Lower leg skin (tissue), 4 donors: ENCODE data around the gene DR1. TPM values are rescaled to one million over a fixed set of nuclear protein-coding genes. Genes with fewer than 3 reads are reported as not detected.
"Not testable (repeated sequence)": the region's sequence is repeated elsewhere in the genome, so short reads cannot be mapped to it uniquely, and the experiment has no call there.

ENCODE experiments used
- DNase-seq, 2 donors: peaks; one replicate each; pipeline ENCODE4 v3.0.0-alpha.2; 2019; ENCODE audit warnings: low spot score in 2 of 2
- H3K4me3 ChIP-seq: fragments of 200-600 bp; sonication (generic); 2 replicates; pipeline ENCODE4 v1.5.1; 2017; ENCODE audit warnings: mild to moderate bottlenecking, low read depth; ENCODE audit not compliant: poor library complexity, severe bottlenecking
- POLR2A ChIP-seq, 2 donors: fragments of 450-650 bp; IDR thresholded peaks; one replicate each; pipeline ENCODE4 v1.6.1; 2016 to 2017; ENCODE audit warnings: antibody characterized with exemption in 2 of 2, mild to moderate bottlenecking in 1 of 2, moderate library complexity in 1 of 2
- WGBS, 2 donors: methylation state at CpG; one replicate each; pipeline ENCODE4 v1.1.5; 2018; 5-methylcytosine and 5-hydroxymethylcytosine counted together
- intact Hi-C: fragments of 100-400 bp; cut with DNase I; formaldehyde crosslinking; loops from one replicate; pipeline ENCODE4 v1.15.0; 2023; ENCODE audit warnings: low total_unique reads
- total RNA-seq, 4 donors: library from RNA; depleted of rRNA; stranded (reverse); fragments of >200 nt; gene quantifications; one replicate each; pipeline ENCODE4 v1.1.0, GENCODE V29; 2016
- TF ChIP-seq, protein P1 (sequence below), 3 donors: fragments of 450-650 bp; IDR thresholded peaks; one replicate each; pipeline ENCODE4 v1.5.1; 2016; ENCODE audit warnings: antibody characterized with exemption in 3 of 3, mild to moderate bottlenecking in 3 of 3, moderate library complexity in 2 of 3

The DR1 gene
- total RNA-seq, 4 donors from 2014 or later = 41.3 to 66.1 (median 52.1) TPM

DNA sequence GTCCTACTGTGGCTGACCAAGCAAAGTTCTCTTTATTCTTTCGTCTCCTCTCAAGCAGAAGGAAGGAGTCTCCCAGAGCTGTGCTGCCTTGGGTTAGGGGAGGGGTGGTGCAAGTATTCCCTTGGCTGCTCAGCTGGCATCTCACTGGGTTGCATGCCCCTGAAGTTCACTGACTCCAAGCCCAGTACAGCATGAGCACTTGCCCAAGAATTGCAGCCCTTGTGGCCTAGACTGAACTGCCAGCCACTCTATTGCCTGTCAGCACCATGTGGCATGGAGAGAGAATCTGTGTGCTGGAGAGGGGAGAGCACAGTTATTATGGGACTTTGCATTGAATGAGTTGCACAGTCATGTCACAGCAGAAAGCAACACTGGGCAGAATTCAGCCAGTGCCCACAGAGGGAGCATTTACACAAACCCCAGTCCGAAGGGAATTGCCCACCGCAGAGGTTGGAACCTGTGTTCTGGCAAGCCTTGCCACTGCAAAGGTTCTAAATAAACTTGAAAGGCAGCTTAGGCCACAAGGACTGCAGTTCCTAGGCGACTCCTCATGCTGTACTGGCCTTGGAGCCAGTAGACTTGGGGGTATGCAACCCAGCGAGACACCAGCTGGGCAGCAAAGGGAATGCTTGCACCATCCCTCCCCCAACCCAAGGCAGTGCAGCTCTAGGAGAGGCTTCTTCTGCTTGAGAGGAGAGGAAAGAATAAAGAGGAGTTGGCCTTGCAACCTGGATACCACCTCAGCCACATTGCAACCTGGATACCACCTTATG lies 28.8 kb downstream of the DR1 start:
- 86 to 98% methylated on average over 5 of the region's 5 CpGs for WGBS, 2 donors
- TF ChIP-seq, protein P1, sequence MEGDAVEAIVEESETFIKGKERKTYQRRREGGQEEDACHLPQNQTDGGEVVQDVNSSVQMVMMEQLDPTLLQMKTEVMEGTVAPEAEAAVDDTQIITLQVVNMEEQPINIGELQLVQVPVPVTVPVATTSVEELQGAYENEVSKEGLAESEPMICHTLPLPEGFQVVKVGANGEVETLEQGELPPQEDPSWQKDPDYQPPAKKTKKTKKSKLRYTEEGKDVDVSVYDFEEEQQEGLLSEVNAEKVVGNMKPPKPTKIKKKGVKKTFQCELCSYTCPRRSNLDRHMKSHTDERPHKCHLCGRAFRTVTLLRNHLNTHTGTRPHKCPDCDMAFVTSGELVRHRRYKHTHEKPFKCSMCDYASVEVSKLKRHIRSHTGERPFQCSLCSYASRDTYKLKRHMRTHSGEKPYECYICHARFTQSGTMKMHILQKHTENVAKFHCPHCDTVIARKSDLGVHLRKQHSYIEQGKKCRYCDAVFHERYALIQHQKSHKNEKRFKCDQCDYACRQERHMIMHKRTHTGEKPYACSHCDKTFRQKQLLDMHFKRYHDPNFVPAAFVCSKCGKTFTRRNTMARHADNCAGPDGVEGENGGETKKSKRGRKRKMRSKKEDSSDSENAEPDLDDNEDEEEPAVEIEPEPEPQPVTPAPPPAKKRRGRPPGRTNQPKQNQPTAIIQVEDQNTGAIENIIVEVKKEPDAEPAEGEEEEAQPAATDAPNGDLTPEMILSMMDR (IDR thresholded peaks at IDR 0.05) = no peak
- TF ChIP-seq POLR2A (IDR thresholded peaks at IDR 0.05) = no peak
- H3K4me3 ChIP-seq = no peak overlapping the region
- no peak for DNase-seq
- intact Hi-C loops = no loop called here

DNA sequence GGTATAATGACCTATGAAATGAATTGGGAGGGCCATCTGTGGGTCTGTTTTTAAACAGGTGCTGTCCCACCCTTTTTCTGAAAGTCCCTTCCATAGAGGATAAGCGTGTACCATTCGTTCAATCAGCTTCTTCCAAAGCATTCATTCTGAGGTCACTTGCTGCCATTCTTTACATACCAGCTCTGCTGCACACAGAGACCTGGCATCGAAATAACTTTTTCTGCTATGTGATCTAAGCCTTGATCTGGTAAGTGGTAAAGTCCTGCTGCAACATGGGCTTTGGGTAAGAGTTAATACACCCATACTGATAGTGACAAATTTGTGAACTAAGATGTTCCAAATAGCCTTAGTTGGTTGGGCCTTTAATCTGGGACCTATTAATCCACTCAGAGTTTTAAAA lies 38.9 kb downstream of the DR1 start:
- WGBS, 2 donors = 91 to 92% methylated on average over 3 of the region's 3 CpGs
- intact Hi-C loops = no loop called here
- no peak for TF ChIP-seq POLR2A (IDR thresholded peaks at IDR 0.05)
- TF ChIP-seq, protein P1 (IDR thresholded peaks at IDR 0.05) = no peak
- H3K4me3 ChIP-seq = no peak overlapping the region
- DNase-seq = no peak

DNA sequence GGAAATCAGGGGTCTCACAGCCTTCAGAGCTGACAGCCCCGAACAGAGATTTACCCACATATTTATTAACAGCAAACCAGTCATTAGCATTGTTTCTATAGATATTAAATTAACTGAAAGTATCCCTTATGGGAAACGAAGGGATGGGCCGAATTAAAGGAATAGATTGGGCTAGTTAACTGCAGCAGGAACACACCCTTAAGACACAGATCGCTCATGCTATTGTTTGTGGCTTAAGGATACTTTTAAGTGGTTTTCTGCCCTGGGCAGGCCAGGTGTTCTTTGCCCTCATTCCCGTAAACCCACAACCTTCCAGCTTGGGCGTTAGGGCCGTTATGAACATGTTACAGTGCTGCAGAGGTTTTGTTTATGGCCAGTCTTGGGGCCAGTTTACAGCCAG lies 40.6 kb downstream of the DR1 start:
- DNase-seq, intact Hi-C loops, H3K4me3 ChIP-seq: not testable (repeated sequence)
- 90 to 94% methylated on average over 7 of the region's 7 CpGs for WGBS, 2 donors

GRCh38 chr1:93394514-93394913 lies 48.8 kb downstream of the DR1 start:
- no peak for TF ChIP-seq POLR2A (IDR thresholded peaks at IDR 0.05)
- TF ChIP-seq, protein P1 (IDR thresholded peaks at IDR 0.05) = no peak
- WGBS, 2 donors = 93 to 96% methylated on average over 2 of the region's 2 CpGs
- no peak overlapping the region for H3K4me3 ChIP-seq
- DNase-seq = no peak
- intact Hi-C loops = no loop called here

DNA sequence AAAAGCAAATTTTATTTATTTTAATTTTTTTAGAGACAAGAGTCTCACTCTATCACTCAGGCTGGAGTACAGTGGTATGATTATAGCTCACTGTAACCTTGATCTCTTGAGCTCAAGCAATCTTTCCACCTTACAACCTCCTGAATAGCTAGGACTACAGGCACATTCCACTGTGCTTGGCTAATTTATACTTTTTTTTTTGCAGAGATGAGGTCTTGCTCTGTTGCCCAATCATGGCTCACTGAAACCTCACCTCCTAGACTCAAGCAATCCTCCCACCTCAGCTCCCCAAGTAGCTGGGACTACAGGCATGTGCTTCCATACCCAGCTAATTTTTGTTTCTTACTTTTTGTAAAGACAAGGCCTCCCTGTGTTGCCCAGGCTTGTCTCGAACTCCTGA lies 49.5 kb downstream of the DR1 start:
- intact Hi-C loops = no loop called here
- H3K4me3 ChIP-seq = no peak overlapping the region
- DNase-seq = no peak
- TF ChIP-seq POLR2A (IDR thresholded peaks at IDR 0.05) = no peak
- TF ChIP-seq, protein P1 (IDR thresholded peaks at IDR 0.05) = no peak
- WGBS, 2 donors = 67 to 100% methylated on average over 1 of the region's 1 CpG

DNA sequence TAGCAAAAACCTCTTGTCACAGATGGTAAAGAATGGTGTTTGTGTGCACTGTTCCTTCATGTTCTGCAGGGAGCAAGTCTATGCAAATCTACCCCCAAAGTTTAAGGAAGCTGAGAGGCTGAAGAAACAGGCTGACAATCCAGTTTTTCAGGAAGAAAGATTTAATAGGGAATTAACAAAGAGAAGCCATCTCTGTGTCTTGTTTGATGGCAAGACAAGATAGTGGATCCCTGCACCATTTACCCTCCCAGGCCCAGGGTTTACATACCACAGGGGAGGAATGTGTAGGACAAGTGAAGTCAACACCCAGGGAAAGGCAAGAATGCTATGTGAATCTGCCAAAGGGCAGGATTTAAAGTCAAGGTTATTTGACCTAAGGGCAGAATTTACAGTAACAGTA lies 54.1 kb downstream of the DR1 start:
- DNase-seq = no peak
- intact Hi-C loops = no loop called here
- TF ChIP-seq, protein P1 (IDR thresholded peaks at IDR 0.05) = no peak
- no peak for TF ChIP-seq POLR2A (IDR thresholded peaks at IDR 0.05)
- H3K4me3 ChIP-seq = no peak overlapping the region
